ENCODE measurements around the gene ARRDC2.
"Not testable (repeated sequence)": the region's sequence is repeated elsewhere in the genome, so short reads cannot be mapped to it uniquely, and the experiment has no call there.

- TF ChIP-seq, protein P1, sequence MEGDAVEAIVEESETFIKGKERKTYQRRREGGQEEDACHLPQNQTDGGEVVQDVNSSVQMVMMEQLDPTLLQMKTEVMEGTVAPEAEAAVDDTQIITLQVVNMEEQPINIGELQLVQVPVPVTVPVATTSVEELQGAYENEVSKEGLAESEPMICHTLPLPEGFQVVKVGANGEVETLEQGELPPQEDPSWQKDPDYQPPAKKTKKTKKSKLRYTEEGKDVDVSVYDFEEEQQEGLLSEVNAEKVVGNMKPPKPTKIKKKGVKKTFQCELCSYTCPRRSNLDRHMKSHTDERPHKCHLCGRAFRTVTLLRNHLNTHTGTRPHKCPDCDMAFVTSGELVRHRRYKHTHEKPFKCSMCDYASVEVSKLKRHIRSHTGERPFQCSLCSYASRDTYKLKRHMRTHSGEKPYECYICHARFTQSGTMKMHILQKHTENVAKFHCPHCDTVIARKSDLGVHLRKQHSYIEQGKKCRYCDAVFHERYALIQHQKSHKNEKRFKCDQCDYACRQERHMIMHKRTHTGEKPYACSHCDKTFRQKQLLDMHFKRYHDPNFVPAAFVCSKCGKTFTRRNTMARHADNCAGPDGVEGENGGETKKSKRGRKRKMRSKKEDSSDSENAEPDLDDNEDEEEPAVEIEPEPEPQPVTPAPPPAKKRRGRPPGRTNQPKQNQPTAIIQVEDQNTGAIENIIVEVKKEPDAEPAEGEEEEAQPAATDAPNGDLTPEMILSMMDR (IDR thresholded peaks at IDR 0.05) = not testable (repeated sequence)
- not testable (repeated sequence) for TF ChIP-seq POLR2A (IDR thresholded peaks at IDR 0.05)
These were observed 23.4 kb downstream of the ARRDC2 start for GRCh38 chr19:18031401-18031800.
